RCC 7860 (cell line): ENCODE results near the gene CPA3.

Source experiments
- DNase-seq: peaks from one replicate; pipeline ENCODE4 v3.0.0-alpha.2; 2015; ENCODE audit warnings: low spot score
- FAIRE-seq: peaks from 2 replicates; lab custom pipeline; 2012; peaks lifted over from hg19 to GRCh38; lab: Jason Lieb, UNC

Gene CPA3

DNA sequence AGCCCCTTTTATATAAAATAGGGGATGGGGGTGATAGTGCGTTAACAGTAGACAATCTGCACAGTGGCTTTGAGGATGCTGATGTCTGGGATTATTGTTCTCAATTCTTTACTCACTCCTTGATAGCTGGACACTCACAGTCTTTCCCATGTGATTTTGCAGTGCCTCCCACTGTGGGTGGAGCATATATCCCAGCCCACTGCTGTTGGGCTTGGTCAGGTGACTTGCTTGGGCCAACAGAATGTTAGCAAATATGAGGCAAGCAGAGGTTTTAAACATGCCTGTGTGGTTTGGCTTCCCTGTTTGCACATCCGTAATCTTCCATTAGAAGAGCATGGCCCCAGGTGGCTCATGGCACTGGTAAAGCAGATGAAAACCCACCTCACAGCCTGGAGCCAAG is 46.5 kb downstream of the CPA3 start:
- DNase-seq, result no peak
- no peak for FAIRE-seq

DNA sequence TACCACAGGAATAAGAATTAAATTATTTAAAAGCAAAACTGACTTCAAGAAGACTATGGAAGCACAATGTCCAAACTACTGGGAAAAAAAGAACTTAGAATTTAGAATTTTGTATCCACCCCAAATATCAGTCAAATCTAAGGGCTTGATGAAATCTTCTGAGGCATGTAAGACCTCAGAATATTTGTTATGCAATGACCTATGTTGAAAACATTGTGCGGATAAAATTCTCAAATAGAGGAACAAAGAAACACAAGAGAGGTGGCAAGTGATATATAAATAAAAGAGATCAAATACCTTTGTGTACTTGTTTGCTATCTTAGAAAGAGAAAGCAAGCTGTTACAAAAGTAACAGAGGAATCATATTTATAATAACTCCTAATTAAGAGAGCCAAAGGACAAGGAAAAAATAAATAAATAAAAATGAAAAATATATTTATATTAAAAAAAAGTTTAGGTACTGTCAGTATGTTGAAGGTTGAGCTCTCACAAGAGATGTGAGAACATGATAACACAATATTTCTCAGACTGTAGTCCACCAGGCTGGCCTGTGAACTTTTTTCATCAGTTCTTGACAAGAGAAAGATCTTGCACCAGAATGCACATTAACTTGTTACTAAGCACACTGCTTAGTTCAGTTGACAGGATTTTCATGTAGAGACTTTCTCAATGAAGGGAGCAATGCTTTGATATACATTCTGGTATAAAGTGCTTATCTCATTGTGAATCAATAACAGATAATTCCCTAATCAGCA is 50.0 kb downstream of the CPA3 start:
- FAIRE-seq, result no peak

GRCh38 chr3:148916132-148916531 is 51.0 kb downstream of the CPA3 start:
- DNase-seq, result no peak
- FAIRE-seq, result no peak

More for the DNA sequence above, 50.0 kb downstream of the CPA3 start:
- DNase-seq, result no peak

DNA sequence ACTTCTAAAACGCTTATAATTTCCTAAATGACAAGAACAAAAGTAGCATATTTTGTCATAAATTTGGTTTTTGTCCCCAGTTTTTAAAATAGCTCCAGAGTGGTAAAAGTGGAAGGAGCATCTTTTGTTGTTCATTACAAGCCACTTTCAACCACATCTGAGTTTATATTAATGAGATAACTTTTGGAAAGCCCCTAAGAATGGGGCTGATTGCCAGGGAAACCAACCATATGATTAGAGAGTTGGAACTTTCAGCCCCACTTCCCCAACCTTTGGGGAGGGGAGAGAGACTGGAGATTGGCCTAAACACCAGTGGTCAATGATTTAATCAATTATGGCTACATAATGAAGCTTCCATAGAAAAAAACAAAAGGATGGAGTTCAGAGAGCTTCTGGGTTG is 57.4 kb downstream of the CPA3 start:
- DNase-seq (no peak), FAIRE-seq (no peak)

DNA sequence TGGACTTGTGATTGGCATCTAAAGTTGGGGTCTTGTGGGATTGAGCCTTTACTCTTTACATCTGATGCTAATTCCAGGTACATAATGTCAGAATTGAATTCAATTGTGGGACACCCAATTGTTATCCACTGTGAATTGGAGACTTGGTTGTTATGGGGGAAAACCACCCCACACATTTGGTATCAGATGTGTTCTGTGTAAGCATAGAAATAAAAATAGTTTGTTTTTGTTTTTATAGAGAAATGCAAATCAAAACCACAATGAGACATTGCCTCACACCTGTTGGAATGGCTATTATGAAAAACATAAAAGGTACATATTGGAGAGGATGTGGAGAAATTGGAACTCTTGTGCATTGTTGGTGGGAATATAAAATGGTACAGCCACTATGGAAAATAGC is 58.5 kb downstream of the CPA3 start:
- FAIRE-seq, result no peak
- no peak for DNase-seq

DNA sequence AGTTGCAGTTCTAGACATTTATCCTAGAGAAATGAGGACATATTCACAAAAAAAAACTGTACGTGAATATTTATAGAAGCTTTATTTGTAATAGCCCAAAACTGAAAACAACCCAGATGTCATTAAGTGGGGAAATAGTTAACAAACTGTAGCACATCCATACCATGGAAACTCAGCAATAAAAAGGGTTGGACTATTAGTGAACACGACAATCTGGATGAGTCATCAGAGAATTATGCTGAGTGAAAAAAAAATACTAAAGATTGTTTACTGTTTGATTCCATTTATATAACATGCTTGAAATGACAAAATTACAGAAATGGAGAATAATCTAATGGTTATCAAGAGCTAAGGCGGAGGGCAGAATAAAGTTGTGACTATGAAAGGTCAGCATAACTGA is 59.5 kb downstream of the CPA3 start:
- no peak for FAIRE-seq
- no peak for DNase-seq

- DNase-seq, result no peak
- FAIRE-seq, result no peak
These were observed 60.7 kb downstream of the CPA3 start for GRCh38 chr3:148925845-148926244.

- peak; percentile 42 for DNase-seq
- no peak for FAIRE-seq
These were observed 65.7 kb downstream of the CPA3 start for GRCh38 chr3:148930752-148931151.

- DNase-seq, result no peak
- FAIRE-seq, result no peak
These were observed 66.5 kb downstream of the CPA3 start for GRCh38 chr3:148931574-148931973.

- DNase-seq (no peak), FAIRE-seq (no peak)
These were observed 67.9 kb downstream of the CPA3 start for GRCh38 chr3:148932972-148933371.

- DNase-seq (no peak), FAIRE-seq (no peak)
These were observed 72.6 kb downstream of the CPA3 start for GRCh38 chr3:148937467-148938255.

DNA sequence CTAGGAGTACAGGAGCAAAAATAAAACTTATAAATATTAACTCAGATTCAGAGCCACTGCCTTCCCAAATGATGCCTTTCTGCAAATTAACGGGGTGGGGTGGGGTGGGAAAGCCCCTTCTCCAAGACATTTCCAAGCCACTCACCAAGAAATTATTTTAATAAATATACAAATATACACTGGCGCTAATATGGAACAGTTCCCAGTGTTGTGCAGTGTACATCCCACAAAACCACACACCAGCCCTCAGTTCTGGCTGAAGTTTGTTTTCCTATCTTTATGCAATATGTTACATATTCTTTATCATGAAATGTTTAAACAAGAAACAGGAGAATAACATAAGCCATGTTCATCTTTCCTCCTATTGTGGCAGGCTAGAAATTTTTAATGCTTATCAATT is 73.2 kb downstream of the CPA3 start:
- FAIRE-seq, result no peak
- DNase-seq, result no peak

DNA sequence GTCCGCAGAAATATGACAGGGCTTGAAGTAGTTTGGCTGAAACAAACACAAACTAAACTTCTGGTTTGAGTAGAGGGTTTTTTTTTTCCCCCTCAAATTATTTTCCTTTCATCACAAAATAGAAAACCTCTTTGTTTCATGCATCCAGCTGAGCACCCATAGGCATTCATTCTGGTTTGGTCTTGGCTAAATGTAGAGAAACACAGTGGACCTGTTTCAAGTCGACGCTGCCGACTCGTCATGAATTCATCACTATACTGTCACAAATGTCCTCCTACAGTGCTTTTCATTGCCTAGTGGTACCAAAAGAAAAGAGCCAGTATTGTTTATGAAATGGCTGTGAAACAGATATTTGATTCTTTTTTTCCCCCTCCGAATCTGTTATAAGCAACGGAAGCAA is 73.8 kb downstream of the CPA3 start:
- FAIRE-seq, result no peak

DNA sequence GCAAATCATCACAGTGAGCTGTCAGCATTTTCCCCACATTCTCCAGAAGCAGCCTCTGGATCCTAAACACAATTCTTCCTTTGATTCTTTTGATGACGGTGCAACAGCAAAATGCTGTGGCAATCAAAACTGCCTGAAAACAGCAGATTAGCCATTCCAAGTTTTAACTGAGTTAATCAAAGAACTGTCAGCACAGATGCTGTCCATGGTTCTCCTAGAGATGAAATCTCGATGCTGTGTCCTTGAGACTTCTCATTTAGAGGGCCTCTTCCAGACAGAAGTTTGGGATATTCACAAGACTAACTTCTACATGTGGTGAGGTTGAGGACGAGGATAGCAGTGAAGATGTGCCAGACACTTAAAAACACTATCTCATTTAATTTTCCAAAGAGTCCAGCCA is 75.9 kb downstream of the CPA3 start:
- DNase-seq, result no peak
- no peak for FAIRE-seq

More for the DNA sequence above, 73.8 kb downstream of the CPA3 start:
- DNase-seq, result no peak

DNA sequence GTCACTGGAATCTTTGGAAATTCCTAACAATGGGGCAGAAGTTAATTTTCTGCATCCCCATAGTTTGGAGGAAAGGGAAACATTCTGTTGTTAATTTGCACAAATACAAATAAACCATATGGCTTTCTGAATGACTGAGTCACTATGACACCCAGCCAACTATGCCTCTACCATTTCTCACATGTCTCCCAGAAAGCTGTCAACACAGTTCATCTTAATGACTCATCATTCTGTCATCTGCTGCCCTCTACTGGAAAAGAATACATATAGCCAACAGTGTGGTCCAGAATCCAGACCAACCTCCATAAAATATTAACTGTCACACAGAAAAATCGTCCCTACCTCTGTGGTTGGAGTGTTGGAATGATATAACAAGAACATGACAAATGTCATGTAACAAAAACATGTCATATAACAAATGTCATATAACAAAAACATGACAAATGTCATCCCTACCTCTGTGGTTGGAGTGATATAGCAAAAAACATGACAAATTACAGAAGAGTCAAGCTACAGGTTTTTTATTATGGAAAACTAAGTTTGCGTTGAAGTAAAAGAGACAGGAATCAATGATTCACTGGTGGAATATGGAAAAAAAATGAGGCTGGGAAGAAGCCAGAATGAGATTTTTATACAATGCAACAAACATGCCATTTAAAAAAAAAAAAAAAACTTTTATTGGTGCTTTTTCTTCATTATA is 78.6 kb downstream of the CPA3 start:
- FAIRE-seq, result peak; percentile 94
- peak; percentile 82 for DNase-seq

- FAIRE-seq, result no peak
- no peak for DNase-seq
These were observed 80.0 kb downstream of the CPA3 start for GRCh38 chr3:148945116-148945515.
